KBM-7 (cell line): ENCODE results near the gene RPL13.
A peak's percentile ranks its signal among the peaks of the same experiment; 100 is the strongest.

ENCODE experiments used
- DNase-seq: peaks from one replicate; pipeline ENCODE4 v3.0.0-alpha.2; 2015
- in situ Hi-C: fragments of 300-500 bp; cut with MboI; formaldehyde crosslinking; loops from 2 replicates; pipeline ENCODE4 v1.14.3; 2020; ENCODE audit warnings: low sequenced_read_pairs, low pct_unique_long_range_greater_than_20kb, mixed read lengths

The RPL13 gene

DNA sequence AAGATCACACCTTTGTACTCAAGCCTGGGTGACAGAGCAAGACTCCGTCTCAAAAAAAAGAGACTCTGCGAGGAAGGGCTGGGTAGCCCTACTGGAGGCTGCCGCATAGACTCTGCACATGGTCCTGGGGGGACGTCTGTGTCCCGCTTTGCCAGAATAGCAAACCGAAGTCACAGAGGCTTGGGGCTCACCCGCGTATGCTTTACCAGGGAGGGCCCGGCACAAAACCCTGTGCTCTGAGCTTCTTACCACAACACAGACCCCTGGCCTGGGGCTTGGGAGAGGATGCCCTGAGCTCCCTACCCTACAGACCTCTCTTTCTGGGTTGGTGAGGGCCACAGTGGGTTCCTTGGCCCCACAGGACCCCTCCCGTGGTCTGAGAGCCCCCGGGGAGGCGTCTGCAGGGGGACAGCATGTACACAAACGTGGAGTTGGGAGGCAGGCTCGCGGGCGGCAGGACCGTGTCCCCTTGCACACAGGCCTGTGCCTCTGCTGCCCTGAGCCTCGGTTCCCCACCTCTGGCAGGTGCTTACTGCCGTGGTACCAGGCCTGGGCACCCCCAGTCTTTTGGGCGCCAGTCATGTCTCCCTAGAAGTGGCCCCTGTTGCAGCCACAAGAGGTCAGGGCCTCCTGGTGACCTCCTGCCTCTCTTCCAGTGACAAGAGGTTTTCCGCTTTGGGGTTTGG lies 28.9 kb downstream of the RPL13 start:
- in situ Hi-C loops, result no loop called here
- no peak for DNase-seq

DNA sequence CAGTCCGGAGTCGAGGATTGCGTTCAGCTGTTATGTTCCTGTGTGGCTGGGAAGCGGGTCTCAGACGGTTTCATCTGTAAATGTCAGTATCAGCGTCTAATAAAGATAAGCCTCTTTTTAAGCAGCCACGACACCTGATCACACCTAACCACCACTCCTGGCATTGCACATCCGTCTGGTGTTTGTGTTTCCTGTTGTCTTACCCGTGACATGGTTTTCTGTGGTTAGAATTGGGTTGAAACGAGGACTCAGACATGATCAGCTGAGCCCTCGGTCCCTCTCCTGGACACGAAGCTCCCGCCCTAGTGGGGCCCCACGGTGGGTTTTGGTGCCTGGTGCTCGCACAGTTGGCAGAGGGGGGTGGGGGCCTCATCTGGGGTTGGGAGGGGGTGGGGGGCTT lies 33.4 kb downstream of the RPL13 start:
- no peak for DNase-seq
- in situ Hi-C loops, result no loop called here

DNA sequence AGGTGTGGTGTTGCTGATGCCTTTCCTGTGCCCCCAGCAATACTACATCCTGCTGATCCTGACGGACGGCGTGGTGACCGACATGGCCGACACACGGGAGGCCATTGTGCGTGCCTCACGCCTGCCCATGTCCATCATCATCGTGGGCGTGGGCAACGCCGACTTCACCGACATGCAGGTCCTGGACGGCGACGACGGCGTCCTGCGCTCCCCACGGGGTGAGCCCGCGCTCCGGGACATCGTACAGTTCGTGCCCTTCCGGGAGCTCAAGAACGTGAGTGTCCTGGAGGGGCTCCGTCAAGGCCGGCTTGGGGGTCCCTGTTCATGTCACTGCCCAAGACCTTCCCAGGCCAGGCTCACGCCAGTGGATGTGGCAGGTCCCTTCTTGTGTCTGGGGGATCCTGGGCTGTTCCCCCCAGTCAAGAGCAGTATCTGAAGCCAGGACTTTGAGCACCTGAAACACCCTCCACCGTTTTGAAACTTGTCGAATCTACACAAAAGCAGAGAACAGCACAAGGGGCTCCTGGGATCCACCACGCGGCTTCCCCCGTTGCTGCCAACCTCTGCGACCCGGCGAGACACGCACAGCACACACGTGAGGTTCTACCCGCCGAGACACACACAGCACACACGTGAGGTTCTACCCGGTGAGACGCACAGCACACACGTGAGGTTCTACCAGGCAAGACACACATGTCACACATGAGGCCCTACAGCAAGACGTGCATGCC lies 35.0 kb downstream of the RPL13 start:
- no peak for DNase-seq
- in situ Hi-C loops, result no loop called here

DNA sequence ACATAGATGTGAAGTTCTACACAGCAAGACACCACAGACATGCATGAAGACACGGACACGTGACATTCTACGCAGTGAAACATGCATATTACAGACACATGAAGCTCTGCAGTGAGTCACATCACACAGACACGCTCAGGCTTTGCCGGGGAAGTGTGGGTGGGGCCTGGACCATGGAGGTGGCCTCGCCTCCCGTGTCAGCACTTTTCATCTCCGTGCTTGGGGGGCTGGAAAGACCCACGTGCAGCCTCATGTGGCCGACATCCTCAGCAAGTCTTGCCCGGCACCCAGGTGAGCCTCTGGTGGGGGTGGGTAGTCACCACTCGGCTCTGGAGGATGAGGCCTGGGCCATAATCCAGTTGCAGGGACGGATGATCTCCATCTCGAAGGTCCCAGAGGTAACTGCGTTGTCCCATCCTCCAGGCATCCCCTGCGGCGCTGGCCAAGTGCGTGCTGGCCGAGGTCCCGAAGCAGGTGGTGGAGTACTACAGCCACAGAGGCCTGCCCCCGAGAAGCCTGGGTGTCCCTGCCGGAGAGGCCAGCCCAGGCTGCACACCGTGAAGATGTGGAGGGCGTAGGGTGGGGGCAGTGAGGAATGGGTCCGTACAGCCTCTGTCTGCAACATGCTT lies 35.7 kb downstream of the RPL13 start:
- in situ Hi-C loops, result no loop called here

DNA sequence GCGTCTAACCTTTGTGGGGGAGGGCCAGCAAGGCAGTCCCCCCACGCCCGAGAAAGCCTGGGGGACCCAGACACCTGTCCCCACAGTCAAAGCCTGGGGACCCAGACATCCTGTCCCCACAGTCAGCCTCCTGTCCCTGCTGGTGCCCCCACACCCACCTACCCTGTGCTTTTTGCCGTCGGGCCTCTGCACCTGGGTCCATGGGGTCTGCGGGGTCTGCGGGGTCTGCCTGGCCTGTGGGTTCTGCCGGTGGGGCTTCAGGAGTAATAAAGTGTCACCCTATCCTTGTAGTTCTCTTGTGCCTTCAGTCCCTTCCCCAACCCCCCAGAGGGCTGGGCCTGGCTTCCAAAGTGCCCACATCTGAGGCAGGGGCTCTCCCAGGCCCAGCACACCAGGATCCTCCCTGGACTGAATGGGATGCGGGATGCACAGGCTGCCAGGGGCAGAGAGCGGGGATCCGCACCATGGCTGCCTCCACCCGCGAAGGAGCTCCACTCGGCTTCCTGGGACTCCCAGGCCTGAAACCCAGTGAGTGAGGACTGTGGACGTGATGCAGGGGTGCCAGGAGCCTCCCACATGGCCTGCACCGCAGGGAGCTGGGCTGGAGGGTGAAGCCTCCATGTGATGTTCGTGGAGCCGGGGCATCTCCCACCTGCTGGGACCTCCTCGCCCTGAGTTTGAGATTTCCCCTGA lies 36.6 kb downstream of the RPL13 start:
- DNase-seq, result no peak
- in situ Hi-C loops, result no loop called here

More for the DNA sequence above, 35.7 kb downstream of the RPL13 start:
- no peak for DNase-seq

DNA sequence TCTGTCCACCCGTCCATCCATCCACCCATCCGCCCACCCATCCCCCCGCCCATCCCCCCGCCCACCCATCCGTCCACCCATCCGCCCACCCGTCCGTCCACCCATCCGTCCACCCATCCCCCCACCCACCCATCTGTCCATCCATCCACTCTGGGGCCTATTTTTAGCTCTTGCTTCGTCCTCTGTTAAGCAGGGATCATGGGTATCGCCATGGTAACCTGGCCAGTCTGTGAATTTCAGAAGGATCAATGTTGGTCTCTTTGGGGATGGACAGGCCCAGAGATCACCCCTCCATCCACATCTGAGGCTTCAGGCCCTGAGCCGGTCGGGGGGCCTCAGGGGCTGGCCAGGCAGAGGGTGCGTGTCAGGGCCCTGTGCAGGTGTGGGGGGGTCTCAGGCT lies 37.7 kb downstream of the RPL13 start:
- in situ Hi-C loops, result no loop called here

DNA sequence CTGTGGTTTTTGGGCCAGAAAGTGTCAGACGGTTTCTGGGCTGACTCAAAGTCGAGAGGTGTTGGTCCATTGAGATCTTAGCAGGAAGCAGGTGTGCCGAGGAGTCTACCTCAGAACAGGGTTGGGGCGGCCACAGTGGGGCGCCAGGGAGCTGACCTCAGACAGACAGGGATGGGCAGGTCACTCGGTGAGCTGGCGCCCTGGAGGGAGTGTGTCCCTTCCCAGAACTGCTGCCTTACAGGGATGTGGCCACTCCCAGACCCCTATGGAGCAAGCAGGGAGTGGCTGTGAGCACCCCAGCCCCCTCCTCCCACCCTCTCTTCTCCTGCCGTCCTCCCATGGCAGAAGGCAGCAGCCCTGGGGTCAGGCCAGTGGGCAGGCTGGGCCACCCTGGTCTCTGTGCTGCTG lies 39.0 kb downstream of the RPL13 start:
- DNase-seq, result peak; percentile 67
- in situ Hi-C loops, result no loop called here

More for the DNA sequence above, 37.7 kb downstream of the RPL13 start:
- peak; percentile 31 for DNase-seq

DNA sequence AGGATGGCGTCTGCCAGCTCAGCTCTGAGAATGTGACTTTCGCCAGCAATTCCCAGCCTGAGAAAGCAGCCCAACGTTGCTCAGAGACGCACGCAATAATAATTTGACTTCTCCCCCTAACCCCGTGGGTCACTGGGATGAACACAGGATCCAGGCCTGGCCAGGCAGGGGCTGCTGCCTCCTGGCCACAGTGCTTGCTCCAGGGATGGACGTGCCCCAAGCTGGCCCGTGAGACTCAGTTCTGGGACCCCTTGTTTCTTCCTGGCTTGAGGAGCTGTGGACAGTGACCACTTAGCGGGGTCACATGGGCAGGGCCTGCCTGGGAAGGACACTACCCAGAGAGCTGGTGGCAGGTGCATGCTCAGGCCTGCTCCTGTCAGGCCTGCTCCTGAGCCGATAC lies 39.4 kb downstream of the RPL13 start:
- in situ Hi-C loops, result no loop called here
- DNase-seq, result no peak

DNA sequence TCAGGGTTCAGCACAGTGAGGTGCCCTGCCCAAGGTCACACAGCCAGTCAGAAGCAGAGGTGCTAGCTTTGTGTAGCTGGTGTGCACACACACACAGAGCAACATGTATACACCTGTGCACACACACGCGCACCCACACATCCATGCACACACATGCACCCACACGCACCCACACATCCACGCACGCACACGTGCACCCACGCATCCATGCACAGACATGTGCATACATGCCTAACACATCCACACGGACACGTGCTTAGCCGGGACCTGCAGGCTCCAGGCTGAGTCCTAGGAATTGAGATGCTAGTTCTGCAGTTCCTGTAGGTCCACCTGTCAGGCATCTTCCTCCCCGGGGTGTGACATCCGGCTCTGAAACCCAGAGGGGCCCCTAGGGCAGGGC lies 39.9 kb downstream of the RPL13 start:
- in situ Hi-C loops, result no loop called here
- DNase-seq, result no peak

DNA sequence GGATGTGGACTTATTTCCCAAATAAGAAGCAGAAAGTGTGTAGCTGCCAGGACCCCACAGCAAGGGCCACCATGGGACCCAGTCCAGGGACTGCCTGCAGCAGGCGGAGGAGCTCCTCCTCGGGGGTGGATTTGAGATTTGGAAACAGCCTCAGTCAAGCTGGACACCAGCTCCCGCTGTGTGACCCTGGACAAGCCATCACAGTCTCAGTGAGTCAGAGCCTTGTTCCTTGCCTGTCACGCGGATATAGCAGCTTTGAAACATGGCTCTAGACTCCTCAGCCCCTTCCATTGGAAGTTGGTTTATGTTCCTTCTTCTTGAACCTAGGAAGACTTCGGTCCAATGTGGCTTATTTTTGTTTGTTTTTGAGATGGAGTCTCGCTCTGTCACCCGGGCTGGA lies 40.5 kb downstream of the RPL13 start:
- DNase-seq, result no peak
- in situ Hi-C loops, result no loop called here

DNA sequence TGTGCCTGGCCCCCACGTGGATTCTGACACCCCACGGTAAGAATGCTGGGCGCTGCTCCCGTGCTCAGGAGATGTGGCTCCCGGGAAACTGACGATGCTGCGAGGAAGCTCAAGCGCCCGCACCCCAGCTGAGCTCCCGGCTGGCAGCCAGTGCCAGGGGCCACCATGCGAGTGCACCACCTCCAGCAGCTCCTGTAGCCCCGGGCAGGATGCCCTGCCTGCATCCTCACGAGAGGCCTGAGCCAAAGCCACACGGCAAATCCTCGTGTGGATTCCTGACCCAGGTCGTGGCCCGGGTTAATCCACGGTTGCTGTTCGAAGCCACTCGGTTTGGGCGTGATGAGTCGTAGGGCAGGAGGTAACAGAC lies 41.4 kb downstream of the RPL13 start:
- DNase-seq, result no peak
- in situ Hi-C loops, result no loop called here

DNA sequence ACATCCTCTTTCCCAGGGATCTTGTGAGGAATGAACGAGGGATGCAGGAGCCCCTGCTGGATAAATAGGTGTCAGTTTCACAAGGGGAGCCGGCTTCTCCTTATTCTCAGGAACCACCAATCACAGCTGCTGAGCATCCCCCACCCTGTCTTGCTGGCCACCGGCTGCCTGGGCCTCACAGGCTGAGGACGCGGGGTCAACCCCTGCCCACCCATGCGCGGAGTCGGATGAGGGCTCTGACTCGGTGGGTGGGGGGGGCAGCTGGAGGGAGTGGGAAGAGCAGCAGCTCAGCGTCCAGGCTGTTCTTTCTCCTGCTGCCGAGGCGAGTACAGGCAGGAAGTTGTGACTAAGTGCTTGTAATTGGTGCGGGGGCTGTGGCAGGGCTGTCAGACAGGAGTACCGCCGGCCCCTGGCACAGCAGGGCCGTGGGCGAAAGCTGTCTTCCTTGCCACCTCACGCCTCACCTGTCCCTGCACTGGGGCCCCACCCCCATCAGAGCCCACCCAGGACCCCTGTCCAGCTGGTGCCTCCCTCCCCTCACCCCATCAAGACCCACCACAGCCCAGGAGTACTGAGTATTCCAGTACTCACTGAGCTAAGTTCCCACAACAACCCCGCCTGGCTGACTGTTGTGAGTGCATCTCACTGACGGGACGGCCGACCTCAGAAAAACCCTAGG lies 41.9 kb downstream of the RPL13 start:
- peak; percentile 80 for DNase-seq
- in situ Hi-C loops, result no loop called here

DNA sequence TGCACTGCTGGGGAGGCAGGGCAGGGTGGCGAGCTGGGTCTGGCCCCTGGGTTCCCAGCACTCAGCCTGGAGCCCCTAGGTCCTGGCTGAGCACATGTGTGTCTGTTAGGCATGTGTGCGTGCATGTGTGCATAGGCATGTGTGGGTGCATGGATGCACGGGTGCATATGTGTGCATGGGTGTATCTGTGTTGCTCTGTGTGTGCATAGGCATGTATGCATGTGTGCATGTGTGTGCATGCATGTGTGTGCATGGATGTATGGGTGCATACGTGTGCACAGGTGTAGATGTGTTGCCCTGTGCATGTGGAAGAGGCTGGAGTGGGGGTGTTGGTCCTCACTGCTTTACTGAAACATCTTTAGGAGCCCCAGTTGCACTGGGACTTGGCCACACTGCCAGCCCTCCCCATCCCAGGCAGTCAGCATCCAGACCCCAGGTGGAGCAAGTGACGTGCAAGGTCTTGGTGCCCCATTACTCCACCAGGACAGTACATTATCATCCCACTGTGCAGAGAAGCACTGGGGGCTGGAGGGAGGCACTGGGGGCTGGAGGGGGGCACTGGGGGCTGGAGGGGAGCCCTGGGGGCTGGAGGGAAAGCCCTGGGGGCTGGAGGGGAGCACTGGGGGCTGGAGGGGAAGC lies 42.6 kb downstream of the RPL13 start:
- DNase-seq, result no peak
- in situ Hi-C loops, result no loop called here

DNA sequence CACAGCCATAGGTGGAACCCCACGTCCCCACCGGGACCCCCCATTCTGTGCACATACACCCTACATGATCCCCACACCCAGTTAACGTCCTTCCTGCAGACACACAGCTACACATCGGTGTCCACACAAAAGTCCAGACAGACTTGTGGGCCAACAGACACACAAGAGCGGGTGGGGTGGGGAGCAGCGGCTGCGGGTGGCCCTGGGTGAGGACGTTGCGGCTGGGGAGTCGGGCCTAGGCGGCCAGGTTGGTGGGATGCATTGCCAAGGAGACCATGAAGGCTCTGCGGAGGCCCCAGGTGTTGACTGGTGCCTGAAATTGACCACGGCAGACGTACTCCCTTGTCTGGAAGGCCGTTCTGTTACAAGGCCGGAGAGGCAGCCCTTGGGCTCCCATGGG lies 44.3 kb downstream of the RPL13 start:
- in situ Hi-C loops, result no loop called here
- DNase-seq, result no peak

DNA sequence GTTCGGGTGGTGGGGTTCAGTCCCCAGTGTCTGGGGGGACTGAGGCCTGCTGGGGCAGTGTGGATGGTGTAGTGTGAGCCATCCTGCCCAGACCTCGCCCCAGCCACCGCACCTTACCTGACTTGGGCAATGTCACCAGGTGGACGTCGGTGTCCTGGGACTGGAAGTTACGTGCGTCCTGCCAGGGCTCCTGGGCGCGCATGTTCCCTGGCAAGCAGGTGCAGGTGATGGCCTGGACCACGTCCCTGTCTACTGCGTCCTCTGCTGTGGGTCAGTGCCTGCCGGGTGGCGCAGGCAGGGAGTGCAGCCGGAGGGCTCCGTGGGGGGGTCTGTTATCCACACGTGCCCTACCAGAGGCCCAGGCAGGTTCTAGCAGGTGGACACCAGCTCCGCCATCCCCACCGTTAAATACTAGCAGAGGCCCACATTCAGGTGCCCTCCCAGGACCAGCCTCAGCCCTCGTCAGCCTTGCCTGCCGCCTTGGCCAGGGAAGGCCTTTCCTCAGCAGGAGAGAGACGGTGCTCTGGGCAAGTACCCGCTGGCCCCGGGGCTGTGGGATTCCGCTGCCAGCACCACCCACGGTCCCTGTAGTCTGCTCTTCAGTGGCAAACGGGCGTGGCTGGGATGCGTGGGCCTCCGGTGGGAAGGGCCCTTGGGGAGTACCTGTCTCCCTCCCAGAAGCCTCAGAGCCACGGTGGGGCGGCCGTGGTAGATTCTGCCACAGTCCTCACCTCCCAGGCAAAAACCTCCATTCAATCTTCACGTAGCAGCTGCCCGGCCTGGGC lies 44.9 kb downstream of the RPL13 start:
- DNase-seq, result no peak
- in situ Hi-C loops, result no loop called here

DNA sequence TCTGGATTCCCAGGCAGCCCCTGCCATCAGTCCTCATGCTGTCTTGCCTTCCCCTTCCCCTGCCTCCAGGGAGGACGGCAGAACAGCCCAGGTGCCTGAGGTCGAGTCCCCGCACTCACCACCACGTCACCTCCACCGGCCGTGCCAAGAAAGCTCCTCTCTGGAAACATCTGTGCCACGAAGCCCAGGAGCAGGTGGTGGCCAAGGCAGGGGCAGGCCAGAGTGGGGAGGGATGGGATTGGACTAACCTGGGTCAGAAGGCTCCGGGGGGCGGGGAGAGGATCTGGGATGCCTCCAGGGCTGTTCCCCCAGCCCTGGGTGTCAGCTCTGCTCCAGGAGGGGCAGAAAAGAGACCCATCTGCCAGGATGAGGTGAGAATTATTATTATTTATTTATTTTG lies 45.5 kb downstream of the RPL13 start:
- no peak for DNase-seq
- in situ Hi-C loops, result no loop called here

DNA sequence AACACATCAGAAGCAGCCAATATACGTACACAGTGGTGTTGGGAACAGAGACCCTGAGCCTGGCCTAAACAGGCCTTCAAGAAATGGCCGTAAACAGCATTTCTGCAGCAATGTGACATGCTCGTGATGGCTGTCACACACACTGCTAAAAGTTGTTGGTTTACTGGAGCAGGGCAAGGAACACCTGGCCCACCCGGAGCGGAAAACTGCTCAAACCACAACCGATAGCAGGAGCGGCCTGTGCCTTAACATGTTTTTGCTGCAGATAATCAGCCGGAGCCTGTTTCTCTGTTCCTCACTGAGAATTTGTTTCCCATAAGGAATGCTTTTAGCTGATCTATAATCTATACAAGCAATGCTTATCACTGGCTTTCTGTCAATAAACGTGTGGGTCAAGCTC lies 47.0 kb downstream of the RPL13 start:
- in situ Hi-C loops, result no loop called here
- peak; percentile 16 for DNase-seq
